Tibial artery (tissue), 4 donors: ENCODE results near the gene KCNJ6.
A peak's percentile ranks its signal among the peaks of the same experiment; 100 is the strongest.
"Not testable (repeated sequence)": the region's sequence is repeated elsewhere in the genome, so short reads cannot be mapped to it uniquely, and the experiment has no call there.

Experiments
- DNase-seq, 2 donors: peaks; one replicate each; pipeline ENCODE4 v3.0.0-alpha.2; 2019
- H3K27ac ChIP-seq, 2 donors: fragments of 200-600 bp; sonication (generic) in 1 of 2; 1 replicate in 1 of 2; 2 replicates in 1 of 2; pipeline ENCODE4 v1.5.1; 2018 to 2019; ENCODE audit warnings: mild to moderate bottlenecking in 1 of 2
- H3K27me3 ChIP-seq, 2 donors: fragments of 200-600 bp; sonication (generic) in 1 of 2; one replicate each; pipeline versions ENCODE4 v1.5.1 to v1.6.0; 2016 to 2019
- H3K36me3 ChIP-seq, 3 donors: fragments of 200-600 bp; sonication (generic) in 2 of 3; one replicate each; pipeline ENCODE4 v1.5.1; 2016 to 2019; ENCODE audit warnings: mild to moderate bottlenecking in 2 of 3
- H3K4me1 ChIP-seq, 4 donors: fragments of 200-600 bp; sonication (generic) in 2 of 4; 1 replicate in 3 of 4; 2 replicates in 1 of 4; pipeline ENCODE4 v1.5.1; 2016 to 2019
- H3K4me3 ChIP-seq, 2 donors: fragments of 200-600 bp; sonication (generic) in 1 of 2; 1 replicate in 1 of 2; 2 replicates in 1 of 2; pipeline ENCODE4 v1.5.1; 2018 to 2019; ENCODE audit warnings: mild to moderate bottlenecking in 2 of 2
- H3K9me3 ChIP-seq, 3 donors: fragments of 200-600 bp; sonication (generic) in 1 of 3; one replicate each; pipeline ENCODE4 v1.5.1; 2016 to 2019
- CTCF ChIP-seq, 2 experiments: fragments of 200-600 bp in 1 of 2; fragments of 450-650 bp in 1 of 2; IDR thresholded peaks; one replicate each; pipeline ENCODE4 v1.5.1; 2017 to 2019; ENCODE audit warnings: antibody characterized with exemption in 2 of 2, mild to moderate bottlenecking in 1 of 2, moderate library complexity in 1 of 2
- intact Hi-C: fragments of 100-400 bp; cut with DNase I; formaldehyde crosslinking; loops from one replicate; pipeline ENCODE4 v1.15.0; 2023; ENCODE audit warnings: low total_unique reads

KCNJ6 gene

GRCh38 chr21:37737996-37738395 is 178.3 kb downstream of the KCNJ6 start:
- no peak for DNase-seq
- Histone ChIP-seq H3K4me3 (no peak overlapping the region), H3K36me3 (no peaks in the 10 kb centered on the region), H3K4me1 (peaks cover 4 to 58% (median 16%) of the 10 kb centered on the region in 4 donors), H3K27me3 (no peaks in the 10 kb centered on the region), H3K27ac (peak overlapping the region; percentile 51 to 71), H3K9me3 (no peaks in the 10 kb centered on the region)
- intact Hi-C loops, result no loop called here
- no peak for TF ChIP-seq CTCF (IDR thresholded peaks at IDR 0.05)

GRCh38 chr21:37737507-37737906 is 178.8 kb downstream of the KCNJ6 start:
- Histone ChIP-seq H3K27me3 (no peaks in the 10 kb centered on the region), H3K9me3 (no peaks in the 10 kb centered on the region), H3K4me1 (peaks cover 4 to 53% (median 16%) of the 10 kb centered on the region in 4 donors), H3K36me3 (no peaks in the 10 kb centered on the region), H3K27ac (peak overlapping the region; percentile 51 to 71), H3K4me3 (no peak overlapping the region)
- peak in 1 of 2 donors; percentile 71 for DNase-seq
- TF ChIP-seq CTCF (IDR thresholded peaks at IDR 0.05), result no peak
- intact Hi-C loops, result no loop called here

DNA sequence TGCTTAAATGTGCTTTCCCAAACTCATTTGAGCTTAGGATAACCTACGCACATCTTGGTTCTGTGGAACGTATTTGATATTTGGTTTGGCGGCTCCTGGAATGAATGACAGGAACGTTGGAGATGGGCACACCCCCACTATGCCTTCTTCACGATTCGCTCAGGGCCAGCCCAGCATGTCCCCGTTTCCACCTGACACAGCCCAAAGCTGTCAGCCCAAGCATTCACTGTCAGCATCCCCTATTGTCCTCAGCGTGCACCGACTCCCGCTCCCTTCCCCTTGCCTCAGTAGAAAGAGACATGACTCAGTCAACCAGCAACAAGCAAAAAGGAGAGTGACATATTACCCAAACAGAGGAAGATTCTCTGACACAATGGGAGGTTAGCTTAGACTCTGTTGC is 181.4 kb downstream of the KCNJ6 start:
- H3K36me3 ChIP-seq, result no peaks in the 10 kb centered on the region
- no peak overlapping the region for H3K4me3 ChIP-seq
- no peaks in the 10 kb centered on the region for H3K9me3 ChIP-seq
- no peak for DNase-seq
- H3K27ac ChIP-seq, result no peak overlapping the region
- H3K27me3 ChIP-seq, result no peaks in the 10 kb centered on the region
- no peak for TF ChIP-seq CTCF (IDR thresholded peaks at IDR 0.05)
- intact Hi-C loops, result no loop called here
- peaks cover 4 to 34% (median 16%) of the 10 kb centered on the region in 4 donors for H3K4me1 ChIP-seq

GRCh38 chr21:37732927-37733326 is 183.3 kb downstream of the KCNJ6 start:
- intact Hi-C loops, result no loop called here
- Histone ChIP-seq H3K4me3 (no peak overlapping the region), H3K27me3 (no peaks in the 10 kb centered on the region), H3K27ac (no peak overlapping the region), H3K36me3 (no peaks in the 10 kb centered on the region), H3K9me3 (no peaks in the 10 kb centered on the region), H3K4me1 (peaks cover 4 to 15% (median 6%) of the 10 kb centered on the region in 4 donors)
- no peak for TF ChIP-seq CTCF (IDR thresholded peaks at IDR 0.05)
- no peak for DNase-seq

DNA sequence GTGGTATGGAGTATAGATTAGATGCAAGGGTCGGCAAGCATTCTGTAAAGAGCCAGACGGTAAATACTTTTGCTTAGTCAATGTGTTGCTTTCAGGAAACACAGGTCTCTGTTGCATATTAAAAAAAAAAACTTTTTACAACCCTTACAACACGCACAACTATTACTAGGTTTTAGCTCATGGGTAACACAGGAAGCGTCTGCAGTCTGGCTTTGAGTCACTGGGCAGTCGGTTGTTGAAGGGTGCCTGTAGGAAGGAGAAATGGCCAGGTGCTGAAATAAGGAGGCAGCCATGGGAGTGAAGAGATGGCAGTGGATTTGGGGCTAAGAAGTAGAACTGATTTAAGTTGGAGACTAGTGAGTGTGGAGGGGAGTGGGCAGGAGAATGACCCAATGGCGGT is 192.1 kb downstream of the KCNJ6 start:
- no peak overlapping the region for H3K4me3 ChIP-seq
- intact Hi-C loops, result no loop called here
- no peaks in the 10 kb centered on the region for H3K9me3 ChIP-seq
- peaks cover 0 to 5% of the 10 kb centered on the region in 2 donors for H3K27me3 ChIP-seq
- no peak for TF ChIP-seq CTCF (IDR thresholded peaks at IDR 0.05)
- H3K4me1 ChIP-seq, result no peaks in the 10 kb centered on the region
- DNase-seq, result no peak
- H3K36me3 ChIP-seq, result no peaks in the 10 kb centered on the region
- H3K27ac ChIP-seq, result no peak overlapping the region

DNA sequence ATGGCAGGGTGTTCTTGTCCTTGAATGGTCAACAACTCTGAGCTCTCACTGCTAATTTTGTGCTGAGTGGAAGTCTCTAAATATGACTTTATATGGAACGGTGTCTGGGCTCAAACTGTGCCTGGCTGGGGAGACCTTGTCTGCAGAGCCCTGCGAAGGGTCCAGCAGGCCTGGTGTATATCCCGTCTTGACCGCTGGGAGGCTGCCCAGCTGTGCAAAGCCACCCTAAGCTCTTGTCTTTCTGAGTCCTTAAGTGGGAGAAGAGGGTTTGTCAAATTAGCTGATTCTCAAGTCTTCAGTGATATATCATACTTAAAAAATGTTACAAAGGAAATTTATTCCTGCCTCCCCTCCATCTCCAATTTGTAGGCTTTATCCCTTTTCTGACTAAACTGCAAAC is 198.7 kb downstream of the KCNJ6 start:
- Histone ChIP-seq H3K4me1 (no peaks in the 10 kb centered on the region), H3K27me3 (peaks cover 0 to 5% of the 10 kb centered on the region in 2 donors), H3K36me3 (no peaks in the 10 kb centered on the region), H3K4me3 (no peak overlapping the region), H3K27ac (no peak overlapping the region), H3K9me3 (no peaks in the 10 kb centered on the region)
- intact Hi-C loops, result no loop called here
- no peak for DNase-seq
- no peak for TF ChIP-seq CTCF (IDR thresholded peaks at IDR 0.05)

DNA sequence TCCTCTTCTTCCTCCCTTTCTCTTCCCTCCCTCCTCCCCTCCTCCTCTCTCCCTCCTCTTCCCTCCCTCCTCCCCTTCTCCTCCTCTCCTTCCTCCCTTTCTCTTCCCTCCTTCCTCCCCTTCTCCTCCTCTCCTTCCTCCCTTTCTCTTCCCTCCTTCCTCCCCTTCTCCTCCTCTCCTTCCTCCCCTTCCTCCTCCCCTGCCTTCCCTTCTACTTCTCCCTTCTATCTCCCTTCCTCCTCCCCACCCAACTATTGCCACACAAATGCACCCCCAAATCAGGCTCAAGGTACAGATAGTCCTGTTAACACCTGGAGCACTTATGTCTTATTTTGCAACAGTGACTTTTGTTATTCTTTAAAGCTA is 203.7 kb downstream of the KCNJ6 start:
- H3K27ac ChIP-seq, H3K9me3 ChIP-seq, H3K36me3 ChIP-seq, DNase-seq, H3K27me3 ChIP-seq, H3K4me3 ChIP-seq: not testable (repeated sequence)
- peaks cover 0 to 37% (median 12%) of the 10 kb centered on the region in 4 donors for H3K4me1 ChIP-seq
- intact Hi-C loops, result loop anchor here (2.0 to 5.0 kb wide), 3 partner anchors 202 to 640 kb away; no protein-coding TSS in a partner anchor
